Activated CD8-positive, alpha-beta memory T cell treated with anti-CD3 and anti-CD28 coated beads, Interleukin-2, amount 50 U/mL, for 1 hour (primary cell): Measurements from ENCODE around the gene DOCK1.

Experiments used
- DNase-seq: peaks from one replicate; pipeline ENCODE4 v3.0.0-alpha.2; 2020; ENCODE audit errors: extremely low read depth

The DOCK1 gene

DNA sequence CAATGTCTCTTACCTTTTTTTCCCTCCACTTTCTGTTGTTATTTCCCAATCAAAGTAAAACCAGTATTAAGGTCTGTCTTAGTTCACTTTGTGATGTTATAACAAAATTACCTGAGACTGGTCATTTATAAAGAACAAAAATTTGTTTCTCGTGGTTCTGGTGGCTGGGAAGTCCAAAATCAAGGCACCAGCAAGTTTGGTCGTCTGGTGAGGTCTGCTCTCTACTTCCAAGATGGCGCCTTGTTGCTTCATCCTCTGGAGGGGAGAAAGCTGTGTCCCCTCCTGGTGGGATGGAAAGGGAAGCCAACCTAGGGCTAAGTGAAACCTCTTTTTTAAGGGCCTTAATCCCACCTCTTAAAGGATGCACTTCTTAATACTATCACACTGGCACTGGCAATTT lies 313.4 kb downstream of the DOCK1 start:
- no peak for DNase-seq

DNA sequence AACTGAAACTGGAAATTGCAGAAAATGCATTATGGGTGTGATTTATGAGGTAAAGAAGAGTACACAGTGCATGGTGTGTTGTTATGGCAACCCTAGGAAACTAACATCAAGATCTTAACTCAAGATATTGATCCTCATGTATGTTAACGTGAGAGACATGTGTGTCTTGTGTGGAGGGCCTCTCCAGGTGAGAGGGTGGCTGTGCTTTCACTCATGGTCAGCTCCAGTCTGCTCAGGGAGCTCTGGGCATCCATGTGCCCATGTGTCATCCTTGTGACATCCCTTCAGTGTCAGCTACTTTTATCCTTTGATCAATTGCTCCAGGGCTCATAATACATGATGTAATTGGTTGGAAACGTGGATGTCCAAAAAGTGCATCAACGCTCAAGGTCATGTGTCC lies 316.1 kb downstream of the DOCK1 start:
- no peak for DNase-seq

DNA sequence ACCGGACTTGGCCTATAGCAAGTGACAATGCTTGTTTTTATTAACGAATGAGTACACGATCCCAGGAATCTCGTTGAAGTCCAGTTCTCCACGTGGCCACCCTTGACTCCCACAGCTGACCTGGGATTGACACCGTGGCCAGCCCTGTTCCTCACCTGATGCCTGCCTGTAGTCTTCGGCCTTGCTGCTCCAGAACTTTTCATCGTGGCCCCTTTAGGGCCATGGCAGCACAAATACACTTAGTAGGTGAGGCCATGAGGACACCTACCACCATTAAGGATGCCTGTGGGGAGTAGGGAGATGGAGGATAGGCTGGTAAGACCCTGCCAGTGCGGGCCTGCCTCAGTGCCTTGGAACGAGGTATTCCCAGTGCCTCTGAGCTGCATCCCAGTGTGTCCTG lies 321.8 kb downstream of the DOCK1 start:
- DNase-seq: no peak

DNA sequence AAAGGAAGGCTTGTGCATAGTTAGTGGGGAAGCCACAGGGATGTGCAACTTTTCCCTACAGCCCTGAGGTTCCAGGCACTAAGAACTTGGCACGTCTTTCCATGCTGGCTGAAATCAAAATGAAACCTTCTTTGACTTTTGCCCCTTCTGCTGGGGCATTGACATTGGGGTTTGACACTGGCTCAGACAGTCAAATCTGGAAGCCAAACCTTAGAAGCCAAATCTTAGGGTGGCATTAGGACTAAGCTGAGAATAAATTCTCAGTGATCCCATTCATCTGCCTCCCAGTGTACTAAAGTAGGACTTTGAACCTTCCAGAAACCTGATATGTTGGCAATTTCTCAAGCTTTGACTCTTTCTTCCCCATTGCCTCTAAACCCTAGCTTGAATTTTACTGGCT lies 322.4 kb downstream of the DOCK1 start:
- no peak for DNase-seq

DNA sequence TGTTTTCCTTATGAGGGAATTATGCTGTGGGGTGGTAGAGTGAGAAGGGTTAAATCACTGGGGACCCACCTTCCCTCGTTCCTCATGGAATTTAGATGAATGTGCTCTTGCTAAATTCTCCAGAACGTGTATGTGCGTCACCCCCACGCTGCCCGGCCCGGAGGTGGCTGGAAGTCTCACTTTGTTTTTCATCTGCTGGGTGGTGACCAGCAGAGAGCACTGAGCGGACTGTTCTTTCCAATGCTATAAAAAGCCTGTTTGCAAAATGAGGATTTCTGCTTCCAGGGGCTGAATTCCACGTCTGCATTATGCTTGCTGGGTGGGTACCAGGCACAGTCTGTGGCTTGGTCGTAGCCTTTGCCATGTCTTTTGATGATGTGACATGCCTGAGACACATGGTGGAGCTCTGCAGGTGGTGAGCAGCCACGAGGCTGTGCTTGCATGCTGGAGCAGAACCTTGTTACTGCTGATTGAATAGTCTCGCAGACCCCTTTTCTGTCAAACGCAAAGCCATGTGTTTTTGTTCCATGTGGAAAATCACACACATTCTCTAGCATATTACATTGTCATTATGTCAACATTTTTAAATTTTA lies 323.1 kb downstream of the DOCK1 start:
- no peak for DNase-seq

DNA sequence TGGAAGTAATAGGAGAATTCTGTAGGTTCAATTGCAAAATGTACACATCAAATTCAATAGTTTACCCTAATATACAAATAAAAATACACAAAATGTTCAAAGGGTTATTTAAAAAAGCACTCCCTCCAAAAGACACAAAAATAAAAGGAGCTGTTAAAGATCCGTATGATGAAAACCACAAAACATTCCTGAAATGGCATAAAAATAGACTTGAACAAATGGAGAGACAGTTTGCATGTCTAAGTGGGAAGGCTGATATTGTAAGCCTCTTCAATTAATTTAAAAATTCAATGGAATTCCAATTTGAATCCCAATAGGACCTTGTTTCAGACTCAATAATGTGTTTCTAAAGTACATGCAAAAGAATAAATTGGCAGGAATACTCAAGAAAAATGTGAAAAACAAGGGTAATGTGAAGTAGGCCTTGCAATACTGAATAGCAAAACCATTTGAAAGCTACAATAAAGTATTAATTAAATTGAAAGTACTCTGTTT lies 329.1 kb downstream of the DOCK1 start:
- DNase-seq: no peak

DNA sequence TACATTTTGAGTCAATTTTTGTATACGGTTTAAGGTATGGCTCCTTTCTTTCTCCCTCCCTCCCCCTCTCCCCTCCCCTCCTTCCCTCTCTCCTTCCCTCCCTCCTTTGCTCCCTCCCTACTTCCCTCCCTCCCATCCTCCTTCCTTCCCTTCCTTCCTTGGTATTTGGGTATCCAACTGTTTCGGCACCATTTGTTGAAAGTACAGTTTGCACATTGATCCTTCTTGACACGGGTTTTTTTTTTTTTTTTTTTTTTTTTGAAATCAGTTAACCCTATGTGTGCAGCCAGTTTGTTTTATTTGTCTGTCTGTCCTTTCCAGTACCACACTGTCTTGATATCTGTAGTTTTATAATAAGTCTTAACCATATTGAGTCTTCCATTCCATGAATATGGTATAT lies 331.0 kb downstream of the DOCK1 start:
- DNase-seq: no peak

DNA sequence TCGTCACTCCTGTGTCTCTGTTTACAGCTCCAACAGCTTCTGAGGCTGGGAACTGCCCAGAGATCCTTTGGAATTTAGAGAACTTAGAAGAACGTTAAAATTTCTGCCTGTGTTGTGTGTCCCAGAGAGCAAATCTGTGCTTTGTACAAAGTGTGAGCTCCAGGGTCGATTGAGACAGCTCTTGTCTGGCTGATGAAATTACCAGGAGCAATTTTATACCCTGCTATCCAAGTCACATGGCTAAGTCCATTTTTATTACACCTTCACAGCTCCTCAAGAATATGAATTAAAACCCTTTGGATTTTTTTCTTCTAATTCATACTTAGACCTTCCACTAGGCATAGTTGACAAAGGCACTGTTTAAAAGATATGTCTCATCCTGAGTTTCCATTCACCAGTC lies 337.7 kb downstream of the DOCK1 start:
- no peak for DNase-seq

DNA sequence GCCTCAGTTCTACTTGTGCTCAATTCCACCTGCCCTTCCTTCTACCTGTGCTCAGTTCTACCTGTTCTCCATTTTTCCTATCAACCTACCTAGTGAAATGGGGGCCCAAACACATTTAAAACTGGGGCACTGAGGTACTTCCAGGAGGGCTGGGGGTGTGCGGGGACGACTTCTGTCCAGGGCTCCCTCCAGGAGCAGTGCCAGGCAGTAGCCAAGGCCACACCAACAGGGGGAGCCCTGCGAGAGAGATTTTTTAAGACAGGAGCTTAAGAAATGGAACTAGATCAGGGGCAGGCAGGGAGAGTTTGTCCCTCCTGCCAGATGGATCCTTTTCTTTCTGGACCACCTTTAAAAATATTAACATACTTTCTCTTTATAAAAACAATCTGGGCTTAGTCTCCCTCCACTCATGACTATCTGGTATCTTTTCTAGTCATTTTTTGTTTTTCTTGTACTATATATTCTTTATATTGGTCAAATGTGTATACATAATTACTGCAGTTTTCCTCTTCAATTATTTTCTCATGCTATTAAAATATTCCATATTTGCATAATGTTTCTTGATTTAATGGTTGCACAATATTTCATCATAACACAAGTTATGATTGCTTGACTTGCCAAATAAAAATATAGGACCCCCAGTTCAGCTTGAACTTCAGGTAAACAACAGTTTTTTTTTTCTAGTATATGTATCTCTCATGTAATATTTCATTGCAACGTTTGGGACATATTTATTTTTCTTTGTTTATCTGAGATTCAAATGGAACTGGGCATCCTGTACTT lies 338.5 kb downstream of the DOCK1 start:
- no peak for DNase-seq

DNA sequence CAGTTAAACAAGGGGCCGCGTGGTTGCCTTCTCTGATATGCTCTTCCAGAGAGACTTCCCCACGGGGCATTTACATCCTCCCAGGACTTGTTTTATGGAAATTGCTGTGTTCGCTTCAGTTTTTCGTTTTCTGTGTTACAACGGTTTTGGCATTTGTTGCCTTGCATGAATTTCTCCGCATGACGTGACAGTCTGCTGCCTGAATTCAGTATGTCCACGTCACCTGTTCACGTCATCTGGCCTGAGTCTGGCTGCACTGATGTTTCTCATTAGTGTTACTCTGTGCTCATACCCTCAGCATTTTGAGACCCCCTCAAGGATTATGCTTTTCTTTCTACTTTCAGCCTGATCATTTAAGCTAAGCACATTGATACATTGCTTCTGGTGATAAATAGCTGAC lies 340.2 kb downstream of the DOCK1 start:
- no peak for DNase-seq

DNA sequence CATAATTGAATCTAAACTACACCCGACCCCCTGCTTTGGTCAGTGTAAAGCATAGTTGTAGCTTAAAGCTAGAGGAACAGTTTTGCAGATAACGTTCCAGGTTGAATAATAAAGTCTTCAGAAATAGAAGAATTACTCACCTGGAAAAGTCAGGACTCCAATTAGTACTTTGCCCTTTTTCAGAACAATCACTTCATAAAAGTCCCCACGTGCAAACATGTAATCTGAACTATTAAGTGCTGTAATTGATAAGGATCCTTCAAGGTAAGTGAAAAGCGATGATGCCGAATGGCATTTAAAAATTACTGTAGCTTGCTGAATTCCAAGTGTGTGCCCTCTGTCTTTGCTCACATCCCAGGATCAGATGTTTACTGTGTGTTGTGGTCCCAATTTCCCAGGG lies 344.8 kb downstream of the DOCK1 start:
- DNase-seq: no peak

DNA sequence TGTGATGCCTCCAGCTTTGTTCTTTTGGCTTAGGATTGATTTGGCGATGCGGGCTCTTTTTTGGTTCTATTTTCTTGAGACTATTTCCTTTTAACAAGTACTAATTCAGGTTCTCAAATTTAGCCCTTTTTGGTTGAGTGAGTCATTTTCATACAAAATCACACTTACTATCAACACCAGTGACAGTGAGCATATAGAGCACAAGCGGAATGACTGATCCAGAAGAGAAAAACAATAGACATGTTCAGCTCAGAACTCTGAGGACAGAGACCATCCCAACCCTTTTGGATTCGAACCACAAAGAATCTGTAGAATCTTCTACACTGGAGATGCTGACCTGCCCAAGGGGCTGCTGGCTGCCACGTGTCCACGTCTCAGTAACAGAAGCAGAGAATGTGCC lies 347.6 kb downstream of the DOCK1 start:
- no peak for DNase-seq

DNA sequence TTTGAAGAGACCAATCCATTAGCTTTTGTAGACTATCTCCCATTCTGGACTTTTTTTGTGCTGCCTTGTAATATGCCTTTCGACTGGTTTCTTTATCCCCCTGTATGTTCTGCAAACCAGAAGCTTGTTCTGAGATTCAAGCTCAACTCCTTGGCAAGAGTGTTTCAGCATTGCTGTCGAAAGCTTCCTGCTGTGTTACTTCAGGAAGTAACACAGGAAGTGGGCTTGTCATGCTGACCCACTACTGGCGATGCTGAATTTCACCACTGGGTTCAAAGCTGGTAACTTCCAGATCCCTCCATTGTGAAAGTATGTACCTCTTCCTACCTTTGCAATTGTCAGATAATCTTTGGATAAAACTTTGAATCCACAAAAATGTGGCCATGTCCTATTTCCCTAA lies 349.0 kb downstream of the DOCK1 start:
- no peak for DNase-seq

DNA sequence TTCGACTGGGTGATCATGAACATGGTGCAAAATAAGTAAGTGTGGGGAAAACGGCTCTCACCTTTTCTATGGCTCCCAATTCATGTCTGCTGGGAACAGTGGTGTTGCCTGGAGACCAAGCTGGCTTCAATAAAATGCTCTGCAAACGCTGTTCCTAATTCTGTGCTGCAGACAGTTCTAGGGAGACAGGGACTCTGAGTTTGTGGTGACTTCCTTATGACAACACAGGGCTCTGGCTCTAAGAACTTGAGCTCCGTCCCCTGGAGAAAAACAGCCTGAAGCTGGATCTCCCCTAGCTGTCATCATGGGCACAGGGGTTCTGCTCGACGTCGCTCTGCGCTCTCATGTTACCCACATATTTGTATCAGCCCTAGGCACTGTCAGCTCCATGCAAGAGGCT lies 352.2 kb downstream of the DOCK1 start:
- DNase-seq: no peak

DNA sequence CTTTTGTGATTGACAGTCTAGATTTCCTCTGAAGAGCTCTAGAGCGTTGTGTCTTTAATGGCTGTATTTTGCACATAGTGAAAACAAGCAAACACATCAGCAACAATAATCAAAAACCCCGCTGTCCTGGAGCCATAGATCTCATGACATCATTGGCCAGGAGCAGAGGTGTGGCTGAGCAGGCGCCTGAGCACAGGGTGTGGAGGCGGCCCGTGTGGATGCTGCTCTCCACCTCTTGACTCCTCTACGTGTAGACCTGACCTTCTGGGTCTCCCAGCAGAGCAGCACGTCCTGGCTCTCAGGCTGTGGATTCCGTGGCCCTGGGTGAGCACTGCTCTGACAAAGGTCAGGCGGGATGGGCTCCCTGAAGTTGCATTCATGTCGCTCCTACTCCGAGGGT lies 354.1 kb downstream of the DOCK1 start:
- no peak for DNase-seq

DNA sequence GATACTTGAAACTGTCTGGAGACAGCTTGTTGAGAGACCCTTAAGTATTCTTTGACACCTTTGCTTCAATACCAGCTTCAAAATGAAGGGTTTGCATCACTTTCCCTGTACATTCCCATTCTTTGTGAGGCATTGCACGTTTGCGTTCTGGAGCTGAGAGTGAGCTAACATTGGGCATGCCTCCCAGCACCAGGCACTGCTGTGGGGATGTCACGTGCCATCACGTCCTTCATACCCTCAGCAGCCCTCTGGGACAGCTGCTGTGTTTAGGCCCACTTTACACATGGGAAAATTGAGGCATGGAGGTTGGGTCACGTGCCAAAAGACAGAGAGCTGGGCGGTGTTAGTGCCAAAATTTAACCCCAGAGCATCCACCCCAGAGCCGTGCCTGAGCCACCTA lies 357.4 kb downstream of the DOCK1 start:
- no peak for DNase-seq

DNA sequence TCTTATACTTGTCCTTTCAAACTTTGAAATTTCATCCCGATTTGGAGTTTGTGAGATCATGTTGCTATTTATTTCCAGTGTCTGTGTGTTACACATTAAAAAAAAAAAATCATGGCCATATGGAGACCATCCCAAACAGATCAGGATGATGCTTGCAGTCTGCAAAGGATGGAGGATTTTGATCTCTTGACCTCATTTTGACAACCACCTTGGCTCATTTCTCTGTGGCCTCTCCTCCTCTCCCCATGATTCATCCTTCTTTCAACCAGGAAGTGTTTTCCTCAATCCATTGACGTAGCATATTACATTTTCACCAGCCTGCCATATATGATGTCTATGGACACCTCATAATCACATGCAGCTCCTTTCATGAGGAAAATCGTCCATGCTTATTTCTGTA lies 360.1 kb downstream of the DOCK1 start:
- no peak for DNase-seq

DNA sequence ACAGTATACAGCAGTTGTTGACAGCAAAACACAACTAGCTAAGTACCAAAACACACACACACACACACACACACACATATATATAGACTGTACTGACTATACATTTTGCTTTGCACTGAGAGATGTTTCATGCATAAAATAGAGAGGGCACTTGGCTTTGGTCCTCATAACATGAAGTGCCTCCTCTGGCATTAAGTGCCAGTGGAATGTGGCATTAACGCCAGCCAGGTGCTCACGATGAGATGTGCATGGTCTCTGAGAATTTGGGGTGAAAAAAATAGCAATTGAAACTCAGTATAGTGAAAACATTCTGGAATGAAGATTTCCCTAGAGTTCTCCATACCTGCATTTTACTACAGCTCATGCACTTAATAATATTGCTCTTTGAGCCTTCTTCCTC lies 361.2 kb downstream of the DOCK1 start:
- no peak for DNase-seq

DNA sequence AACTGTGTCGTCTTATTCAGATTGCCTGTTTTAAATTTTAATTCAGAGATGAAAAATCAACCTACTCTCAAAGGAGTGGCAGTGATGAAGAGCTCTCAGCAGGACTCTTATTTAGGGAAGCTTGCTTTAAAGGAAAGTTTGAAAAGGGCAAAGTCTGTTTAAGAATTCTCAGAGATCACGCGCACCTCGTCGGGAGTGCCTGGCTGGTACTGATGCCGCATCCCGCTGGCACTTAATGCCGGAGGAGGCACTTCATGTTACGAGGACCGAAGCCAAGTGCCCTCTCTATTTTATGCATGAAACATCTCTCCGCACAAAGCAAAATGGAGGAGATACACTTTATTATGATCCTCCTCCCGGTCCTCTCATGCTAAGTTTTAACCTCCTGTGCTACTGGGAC lies 362.2 kb downstream of the DOCK1 start:
- no peak for DNase-seq

DNA sequence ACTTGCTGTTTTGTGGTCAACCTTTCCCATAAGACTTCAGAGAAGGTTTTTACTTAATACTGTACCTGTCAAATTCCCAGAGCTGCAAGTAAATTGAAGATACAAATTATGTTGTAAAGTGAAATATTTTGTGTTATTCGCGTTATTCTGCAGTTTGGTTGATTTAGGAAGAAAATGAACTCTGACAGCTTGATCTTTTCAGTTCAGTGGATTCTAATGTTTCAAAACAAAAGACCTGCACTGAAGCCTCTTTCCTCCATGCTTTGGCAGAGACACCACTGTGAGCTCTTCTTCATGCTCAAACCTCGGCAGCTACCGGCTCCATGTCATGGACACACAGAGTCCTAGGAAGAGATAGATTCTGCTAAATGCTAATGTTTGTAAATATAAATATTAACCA lies 366.8 kb downstream of the DOCK1 start:
- DNase-seq: no peak

DNA sequence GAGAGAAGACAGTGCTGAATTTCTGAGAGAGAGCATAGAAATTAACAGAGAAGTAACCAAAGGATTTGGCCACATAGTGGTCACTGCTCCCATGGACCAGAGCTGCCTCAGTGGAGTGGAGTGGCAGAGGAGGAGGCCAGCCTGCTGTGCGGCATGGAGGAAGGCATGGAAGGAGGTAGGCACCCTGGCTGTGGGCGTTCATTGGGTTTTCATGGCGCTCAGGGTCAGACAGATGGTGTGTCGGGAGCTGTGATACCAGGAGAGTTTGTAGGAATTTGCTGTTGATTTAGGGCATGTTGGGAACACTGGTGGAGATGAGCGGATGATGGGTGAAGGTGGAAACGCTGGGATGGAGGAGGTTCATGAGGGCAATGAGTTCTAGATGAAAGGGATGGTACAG lies 370.0 kb downstream of the DOCK1 start:
- no peak for DNase-seq

DNA sequence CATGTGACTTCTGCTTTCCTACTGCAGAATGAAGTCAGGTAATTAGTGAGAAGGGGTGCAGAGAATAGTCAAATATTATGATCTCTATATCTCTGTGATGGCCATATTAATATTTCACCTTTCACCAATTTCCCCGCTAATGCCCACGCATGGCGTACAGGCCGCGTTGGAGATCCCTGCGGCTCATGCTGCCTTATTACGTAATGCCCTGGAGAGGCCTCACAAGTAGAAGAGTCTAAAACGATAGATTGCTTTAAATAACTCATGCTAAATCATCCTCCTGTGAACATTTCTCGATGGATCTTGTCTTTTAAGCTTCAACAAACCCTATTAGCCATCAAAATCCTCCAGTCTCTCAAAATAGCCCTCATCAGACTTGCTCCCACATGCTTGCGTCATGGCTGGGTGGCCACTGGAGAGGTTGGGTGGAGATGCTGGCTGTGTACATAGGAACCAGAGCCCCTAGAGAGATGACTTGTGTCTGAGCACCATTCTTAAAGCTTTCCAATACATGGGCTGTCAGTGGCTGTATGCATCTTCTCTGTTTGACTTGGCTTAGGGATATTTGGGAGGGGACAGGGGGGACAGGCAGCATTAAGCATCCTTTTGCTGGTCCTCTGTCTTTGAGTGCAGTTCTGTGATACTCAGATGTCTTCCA lies 370.7 kb downstream of the DOCK1 start:
- DNase-seq: no peak

DNA sequence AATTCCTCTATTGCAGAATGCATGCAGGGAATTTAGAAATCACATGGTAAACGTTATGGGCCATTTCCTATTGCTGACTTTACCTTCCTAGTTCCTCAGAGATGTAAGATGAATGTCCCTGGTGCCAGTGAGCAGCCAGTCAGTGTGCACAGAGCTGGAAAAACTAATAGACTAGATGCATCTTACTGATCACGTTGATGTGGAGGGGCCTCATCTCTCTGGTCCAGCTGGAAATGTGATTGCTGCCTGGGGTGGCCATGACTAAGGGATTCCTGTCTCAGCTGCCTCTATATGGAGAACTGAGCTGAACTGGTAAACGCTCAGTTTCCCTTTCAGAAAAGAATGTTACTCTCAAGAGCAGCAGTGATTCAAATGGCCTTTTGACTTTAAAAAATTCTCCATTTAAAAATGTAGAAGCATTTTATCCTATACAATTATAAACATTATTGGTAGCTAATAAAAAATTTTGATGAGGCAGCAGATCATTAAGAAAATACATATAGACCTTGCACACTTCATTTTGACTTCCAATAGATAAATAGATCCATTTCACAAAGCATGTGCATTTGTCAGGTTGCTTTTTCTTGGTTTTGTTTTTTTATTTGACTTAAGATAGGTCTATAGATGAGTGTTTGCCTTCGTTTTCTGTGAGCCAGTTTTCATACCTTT lies 371.7 kb downstream of the DOCK1 start:
- DNase-seq: no peak
